GM12878 (cell line): ENCODE results near the gene GJC1. TPM values are rescaled to one million over a fixed set of nuclear protein-coding genes. Genes with fewer than 3 reads are reported as not detected.

Experiments used
- ATAC-seq: fragments of 200-7000 bp; cut with Tn5 transposase; 3 replicates; pipeline ENCODE4 v1.9.1; 2020; ENCODE audit warnings: mild to moderate bottlenecking, moderate library complexity
- BruUV-seq: library from RNA; stranded (reverse); fragments of 400-500 nt; replicated peaks from 2 replicates; lab custom pipeline; 2021; lab: Mats Ljungman, UMichigan
- CTCF ChIA-PET: fragments of 300-600 bp; sonication (Branson Sonifier 250); formaldehyde crosslinking; extraction: SDS; loops from one replicate; lab custom pipeline; 2021; ENCODE audit warnings: inconsistent platforms; lab: Yijun Ruan, JAX
- POLR2A ChIA-PET: fragments of 350-600 bp; formaldehyde crosslinking; extraction: SDS; loops from one replicate; lab custom pipeline; 2021; ENCODE audit warnings: inconsistent platforms; lab: Charles Lee
- RAD21 ChIA-PET: fragments of 300-600 bp; sonication (Branson Sonifier 250); formaldehyde crosslinking; loops from one replicate; lab custom pipeline; 2023; ENCODE audit warnings: antibody characterized with exemption; ENCODE audit not compliant: unreplicated experiment; lab: Charles Lee
- SMC1A ChIA-PET: fragments of 300-600 bp; sonication (Branson Sonifier 250); formaldehyde crosslinking; loops from one replicate; lab custom pipeline; 2023; ENCODE audit not compliant: unreplicated experiment, uncharacterized antibody; lab: Charles Lee
- DNase-seq: peaks from one replicate; pipeline ENCODE4 v3.0.0-alpha.2; 2011; ENCODE audit warnings: low read depth, low spot score
- FAIRE-seq: peaks from 3 replicates; lab custom pipeline; 2011; peaks lifted over from hg19 to GRCh38; lab: Jason Lieb, UNC
- H2AFZ ChIP-seq: 2 replicates; pipeline ENCODE4 v1.6.0; 2011; ENCODE audit warnings: low read depth, low read length, control low read depth; ENCODE audit not compliant: control insufficient read depth
- H3K27ac ChIP-seq: 2 replicates; pipeline ENCODE4 v1.5.1; 2011; ENCODE audit warnings: control low read depth; ENCODE audit not compliant: control insufficient read depth, insufficient read depth
- H3K27me3 ChIP-seq, 2 experiments: replicated peaks in 1 of 2; 2 replicates each; pipeline versions ENCODE4 v1.6.0 to v1.6.1; 2011; ENCODE audit warnings: low read length in 1 of 2; ENCODE audit not compliant: control insufficient read depth in 2 of 2, insufficient read depth in 2 of 2
- H3K36me3 ChIP-seq, 2 experiments: 2 replicates each; pipeline ENCODE4 v1.5.1; 2011; ENCODE audit warnings: low read length in 1 of 2; ENCODE audit not compliant: control insufficient read depth in 2 of 2, insufficient read depth in 2 of 2
- H3K4me1 ChIP-seq: 2 replicates; pipeline ENCODE4 v1.6.1; 2011; ENCODE audit warnings: mild to moderate bottlenecking, low read length, moderate library complexity, mixed read lengths; ENCODE audit not compliant: control insufficient read depth, insufficient read depth
- H3K4me2 ChIP-seq: 2 replicates; pipeline ENCODE4 v1.6.0; 2011; ENCODE audit warnings: control low read depth; ENCODE audit not compliant: control insufficient read depth, insufficient read depth
- H3K4me3 ChIP-seq: fragments of 200-600 bp; sonication (generic); 2 replicates; pipeline ENCODE4 v1.5.1; 2016
- H3K79me2 ChIP-seq: 2 replicates; pipeline ENCODE4 v1.6.0; 2011; ENCODE audit warnings: low read length; ENCODE audit not compliant: control insufficient read depth, insufficient read depth
- H3K9ac ChIP-seq: 2 replicates; pipeline ENCODE4 v1.8.0; 2011; ENCODE audit warnings: low read length, control low read depth, mixed read lengths; ENCODE audit not compliant: control insufficient read depth, insufficient read depth
- H3K9me3 ChIP-seq: replicated peaks from 3 replicates; pipeline ENCODE4 v1.5.1; 2011; ENCODE audit warnings: mild to moderate bottlenecking, low read length; ENCODE audit not compliant: control insufficient read depth, insufficient read depth
- H4K20me1 ChIP-seq: 2 replicates; pipeline ENCODE4 v1.6.0; 2011; ENCODE audit not compliant: control insufficient read depth, insufficient read depth
- HDAC2 ChIP-seq: fragments of 200-600 bp; sonication (generic); IDR thresholded peaks from 2 replicates; pipeline ENCODE4 v1.6.1; 2017
- IKZF1 ChIP-seq: fragments of 450-650 bp; conservative IDR thresholded peaks from 2 replicates; pipeline ENCODE4 v1.6.1; 2017; ENCODE audit warnings: antibody characterized with exemption, mild to moderate bottlenecking
- JUNB ChIP-seq: IDR thresholded peaks from 2 replicates; pipeline ENCODE4 v1.6.1; 2016; ENCODE audit warnings: antibody characterized with exemption, mild to moderate bottlenecking
- JUND ChIP-seq: IDR thresholded peaks from 2 replicates; pipeline ENCODE4 v1.6.1; 2012; ENCODE audit warnings: low read depth, mild to moderate bottlenecking, low read length, improper control_type of control experiment, moderate library complexity
- NR2F1 ChIP-seq: fragments of 450-650 bp; conservative IDR thresholded peaks from 2 replicates; pipeline ENCODE4 v1.6.1; 2017; ENCODE audit warnings: mild to moderate bottlenecking
- POLR2A ChIP-seq: IDR thresholded peaks from 2 replicates; pipeline ENCODE4 v1.6.1; 2011; ENCODE audit warnings: low read depth, mild to moderate bottlenecking, low read length
- POU2F2 ChIP-seq: IDR thresholded peaks from 3 replicates; pipeline ENCODE4 v1.6.1; 2011; ENCODE audit warnings: low read depth, mild to moderate bottlenecking, low read length, borderline replicate concordance
- SP1 ChIP-seq: IDR thresholded peaks from one replicate; pipeline ENCODE4 v1.6.1; 2011; ENCODE audit warnings: low read depth, low read length
- YY1 ChIP-seq: IDR thresholded peaks from 2 replicates; pipeline ENCODE4 v1.6.1; 2011; ENCODE audit warnings: low read depth, mild to moderate bottlenecking, low read length
- WGBS: methylation state at CpG from one replicate; pipeline ENCODE4 v1.1.6; 2016; ENCODE audit warnings: low lambda C conversion rate; ENCODE audit not compliant: insufficient replicate concordance, insufficient coverage; ENCODE audit errors: missing lambda C conversion rate; 5-methylcytosine and 5-hydroxymethylcytosine counted together
- in situ Hi-C: fragments of 300-500 bp; cut with MboI; formaldehyde crosslinking; loops from 9 replicates; pipeline ENCODE4 v1.14.3; 2018; ENCODE audit warnings: mixed read lengths
- intact Hi-C: fragments of 100-400 bp; cut with micrococcal nuclease; formaldehyde crosslinking; loops from one replicate; pipeline ENCODE4 v1.14.2; 2022; ENCODE audit not compliant: unreplicated experiment
- polyA plus RNA-seq, 11 experiments: library from polyadenylated mRNA; depleted of rRNA in 4 of 11; unstranded in 6 of 11; stranded (reverse) in 5 of 11; fragments of >200 nt; fragmentation: Nextera tagmentation in 4 of 11; fragmentation: Illumina TruSeq in 1 of 11; extraction: Ambion mirVana in 4 of 11; extraction: Trizol in 1 of 11; gene quantifications; 1 replicate in 1 of 11; 2 replicates in 10 of 11; pipeline versions ENCODE4 v1.2.1 to v1.2.3, GENCODE V29; 2011 to 2016; ENCODE audit warnings: inconsistent platforms in 2 of 11, missing spikeins in 2 of 11, low read depth in 1 of 11
- total RNA-seq, 4 experiments: library from RNA; depleted of rRNA in 3 of 4; stranded (reverse); fragments of >200 nt in 3 of 4; fragmentation: Illumina TruSeq in 1 of 4; extraction: Trizol in 1 of 4; gene quantifications; 2 replicates each; pipeline versions ENCODE4 v1.2.1 to v1.2.3, GENCODE V29; 2013 to 2021
- TF ChIP-seq, protein P1 (sequence below): fragments of 450-650 bp; IDR thresholded peaks from 2 replicates; pipeline ENCODE4 v1.6.1; 2017; ENCODE audit warnings: mild to moderate bottlenecking, low read depth, inconsistent platforms; ENCODE audit not compliant: poor library complexity, severe bottlenecking
- TF ChIP-seq, protein P2 (sequence below): fragments of 450-650 bp; IDR thresholded peaks from 2 replicates; pipeline ENCODE4 v1.6.1; 2017; ENCODE audit warnings: mild to moderate bottlenecking, moderate library complexity

Gene GJC1
- total and polyA plus RNA-seq, 10 of the 15 experiments (the other 5 are each of a cell fraction or from before 2014, with no cell fraction given): 0.37 to 3.4 (median 0.90) TPM

DNA sequence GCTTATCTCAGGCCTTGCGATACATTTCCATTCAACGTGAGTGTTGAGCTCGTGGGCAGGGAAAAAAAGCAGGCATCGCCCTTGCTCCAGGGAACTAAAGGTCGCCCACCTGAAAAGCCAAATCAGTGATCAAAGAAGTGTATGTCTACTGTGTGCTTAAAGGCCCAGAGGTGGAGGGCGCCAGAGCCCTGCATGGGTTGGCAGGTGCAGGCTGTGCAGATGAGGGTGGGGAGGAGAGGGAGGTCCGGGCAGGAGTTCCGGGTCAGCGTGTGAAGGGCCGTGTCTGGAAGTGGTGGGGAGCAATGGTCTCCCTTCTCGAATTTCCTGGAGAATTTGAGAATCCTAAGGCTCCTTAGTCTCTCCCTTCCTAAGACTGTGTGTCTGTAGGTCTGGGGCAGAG lies 64.1 kb downstream of the GJC1 start (continued):
- TF ChIP-seq, protein P1, sequence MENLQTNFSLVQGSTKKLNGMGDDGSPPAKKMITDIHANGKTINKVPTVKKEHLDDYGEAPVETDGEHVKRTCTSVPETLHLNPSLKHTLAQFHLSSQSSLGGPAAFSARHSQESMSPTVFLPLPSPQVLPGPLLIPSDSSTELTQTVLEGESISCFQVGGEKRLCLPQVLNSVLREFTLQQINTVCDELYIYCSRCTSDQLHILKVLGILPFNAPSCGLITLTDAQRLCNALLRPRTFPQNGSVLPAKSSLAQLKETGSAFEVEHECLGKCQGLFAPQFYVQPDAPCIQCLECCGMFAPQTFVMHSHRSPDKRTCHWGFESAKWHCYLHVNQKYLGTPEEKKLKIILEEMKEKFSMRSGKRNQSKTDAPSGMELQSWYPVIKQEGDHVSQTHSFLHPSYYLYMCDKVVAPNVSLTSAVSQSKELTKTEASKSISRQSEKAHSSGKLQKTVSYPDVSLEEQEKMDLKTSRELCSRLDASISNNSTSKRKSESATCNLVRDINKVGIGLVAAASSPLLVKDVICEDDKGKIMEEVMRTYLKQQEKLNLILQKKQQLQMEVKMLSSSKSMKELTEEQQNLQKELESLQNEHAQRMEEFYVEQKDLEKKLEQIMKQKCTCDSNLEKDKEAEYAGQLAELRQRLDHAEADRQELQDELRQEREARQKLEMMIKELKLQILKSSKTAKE: no peak

DNA sequence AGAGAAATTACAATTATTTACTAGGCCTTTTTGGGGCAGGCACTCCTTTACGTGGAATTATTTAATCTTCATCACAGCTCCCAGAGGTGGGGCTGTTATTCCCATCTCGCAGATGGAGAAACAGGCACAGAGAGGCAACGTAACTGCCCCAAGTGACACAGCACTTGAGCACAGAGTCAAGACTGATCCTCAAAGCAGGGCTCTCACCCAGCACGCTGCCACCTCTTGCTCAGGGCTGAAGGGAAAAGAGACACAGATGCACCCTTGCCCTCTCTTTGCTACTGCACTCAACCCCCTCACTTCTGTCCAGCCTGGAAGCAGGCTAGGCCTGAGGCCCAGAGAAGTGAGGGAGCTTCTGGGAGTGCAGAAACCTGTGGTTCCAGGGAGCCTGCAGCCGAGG lies 66.9 kb downstream of the GJC1 start:
- no peaks in the 10 kb centered on the region for H3K79me2 ChIP-seq
- H3K9me3 ChIP-seq: no peaks in the 10 kb centered on the region
- ChIA-PET RAD21 (interaction anchor here (0.6 kb wide), 1 partner anchor 47 kb away, joined by 4 read pairs; no protein-coding TSS in a partner anchor), POLR2A (no interaction called here), CTCF (no interaction called here), SMC1A (interaction anchor here (0.6 to 0.7 kb wide), 2 partner anchors 67 to 241 kb away, joined by 3 to 4 read pairs; no protein-coding TSS in a partner anchor)
- H3K27me3 ChIP-seq: peaks cover 1 to 4% of the 10 kb centered on the region in 2 experiments; a peak in 3 of 4 replicates
- no peak overlapping the region for H3K9ac ChIP-seq
- DNase-seq (no peak), ATAC-seq (no peak), FAIRE-seq (no peak)
- no peaks in the 10 kb centered on the region for H3K36me3 ChIP-seq
- no peak overlapping the region for H3K4me2 ChIP-seq
- intact Hi-C loops (no loop called here), in situ Hi-C loops (no loop called here)
- no peaks in the 10 kb centered on the region for H4K20me1 ChIP-seq
- no peak overlapping the region for H2AFZ ChIP-seq
- no TSS peak for BruUV-seq
- H3K4me3 ChIP-seq: no peak overlapping the region
- no peak overlapping the region for H3K27ac ChIP-seq
- WGBS: 27% methylated on average over 4 of the region's 5 CpGs
- TF ChIP-seq JUND (no peak), IKZF1 (no peak), HDAC2 (no peak), POU2F2 (no peak), SP1 (no peak), POLR2A (no peak), JUNB (no peak), YY1 (no peak), NR2F1 (no peak)
- TF ChIP-seq, protein P2, sequence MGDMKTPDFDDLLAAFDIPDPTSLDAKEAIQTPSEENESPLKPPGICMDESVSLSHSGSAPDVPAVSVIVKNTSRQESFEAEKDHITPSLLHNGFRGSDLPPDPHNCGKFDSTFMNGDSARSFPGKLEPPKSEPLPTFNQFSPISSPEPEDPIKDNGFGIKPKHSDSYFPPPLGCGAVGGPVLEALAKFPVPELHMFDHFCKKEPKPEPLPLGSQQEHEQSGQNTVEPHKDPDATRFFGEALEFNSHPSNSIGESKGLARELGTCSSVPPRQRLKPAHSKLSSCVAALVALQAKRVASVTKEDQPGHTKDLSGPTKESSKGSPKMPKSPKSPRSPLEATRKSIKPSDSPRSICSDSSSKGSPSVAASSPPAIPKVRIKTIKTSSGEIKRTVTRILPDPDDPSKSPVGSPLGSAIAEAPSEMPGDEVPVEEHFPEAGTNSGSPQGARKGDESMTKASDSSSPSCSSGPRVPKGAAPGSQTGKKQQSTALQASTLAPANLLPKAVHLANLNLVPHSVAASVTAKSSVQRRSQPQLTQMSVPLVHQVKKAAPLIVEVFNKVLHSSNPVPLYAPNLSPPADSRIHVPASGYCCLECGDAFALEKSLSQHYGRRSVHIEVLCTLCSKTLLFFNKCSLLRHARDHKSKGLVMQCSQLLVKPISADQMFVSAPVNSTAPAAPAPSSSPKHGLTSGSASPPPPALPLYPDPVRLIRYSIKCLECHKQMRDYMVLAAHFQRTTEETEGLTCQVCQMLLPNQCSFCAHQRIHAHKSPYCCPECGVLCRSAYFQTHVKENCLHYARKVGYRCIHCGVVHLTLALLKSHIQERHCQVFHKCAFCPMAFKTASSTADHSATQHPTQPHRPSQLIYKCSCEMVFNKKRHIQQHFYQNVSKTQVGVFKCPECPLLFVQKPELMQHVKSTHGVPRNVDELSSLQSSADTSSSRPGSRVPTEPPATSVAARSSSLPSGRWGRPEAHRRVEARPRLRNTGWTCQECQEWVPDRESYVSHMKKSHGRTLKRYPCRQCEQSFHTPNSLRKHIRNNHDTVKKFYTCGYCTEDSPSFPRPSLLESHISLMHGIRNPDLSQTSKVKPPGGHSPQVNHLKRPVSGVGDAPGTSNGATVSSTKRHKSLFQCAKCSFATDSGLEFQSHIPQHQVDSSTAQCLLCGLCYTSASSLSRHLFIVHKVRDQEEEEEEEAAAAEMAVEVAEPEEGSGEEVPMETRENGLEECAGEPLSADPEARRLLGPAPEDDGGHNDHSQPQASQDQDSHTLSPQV: no peak
- TF ChIP-seq, protein P1: no peak
- H3K4me1 ChIP-seq: peaks cover 5% of the 10 kb centered on the region
